ENCODE results near the gene GOLPH3L.
"Not testable (repeated sequence)": the region's sequence is repeated elsewhere in the genome, so short reads cannot be mapped to it uniquely, and the experiment has no call there.

GOLPH3L gene

DNA sequence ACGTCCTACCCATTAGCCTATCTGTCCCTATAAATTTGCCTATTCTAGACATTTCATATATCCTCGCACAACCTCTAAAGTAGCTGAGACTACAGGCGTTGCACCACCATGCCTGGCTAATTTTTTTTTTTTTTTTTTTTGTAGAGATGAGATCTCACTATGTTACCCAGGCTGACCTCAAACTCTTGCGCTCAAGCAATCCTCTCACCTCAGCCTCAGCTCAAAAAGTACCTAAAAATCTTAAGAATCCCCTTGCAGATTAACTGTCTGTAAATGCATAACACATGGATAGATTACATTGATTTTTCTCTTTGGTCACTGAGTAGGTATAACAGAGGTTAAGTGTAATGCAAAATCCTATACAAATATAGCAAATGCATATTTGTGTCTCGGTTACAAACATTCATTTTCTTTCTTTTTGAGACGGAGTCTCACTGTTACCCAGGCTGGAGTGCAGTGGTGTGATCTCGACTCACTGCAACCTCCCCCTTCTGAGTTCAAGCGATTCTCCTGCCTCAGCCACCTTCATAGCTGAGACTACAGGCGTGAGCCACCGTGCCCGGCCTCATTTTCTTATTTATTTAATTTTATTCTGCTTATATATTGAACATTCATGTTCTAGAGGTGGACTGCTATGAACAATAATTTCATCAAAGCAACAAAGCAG is 21.4 kb upstream of the GOLPH3L start:
- Histone ChIP-seq H3K36me3 (ENCODE audit: control insufficient read depth, insufficient read depth, low read length) (no peaks in the 10 kb centered on the region), H3K4me3 (replicated peaks; ENCODE audit: low read depth, low read length) (no peak overlapping the region), H3K27me3 (replicated peaks; ENCODE audit: control insufficient read depth, insufficient read depth, low read length) (no peaks in the 10 kb centered on the region)
- TF ChIP-seq, protein P1, sequence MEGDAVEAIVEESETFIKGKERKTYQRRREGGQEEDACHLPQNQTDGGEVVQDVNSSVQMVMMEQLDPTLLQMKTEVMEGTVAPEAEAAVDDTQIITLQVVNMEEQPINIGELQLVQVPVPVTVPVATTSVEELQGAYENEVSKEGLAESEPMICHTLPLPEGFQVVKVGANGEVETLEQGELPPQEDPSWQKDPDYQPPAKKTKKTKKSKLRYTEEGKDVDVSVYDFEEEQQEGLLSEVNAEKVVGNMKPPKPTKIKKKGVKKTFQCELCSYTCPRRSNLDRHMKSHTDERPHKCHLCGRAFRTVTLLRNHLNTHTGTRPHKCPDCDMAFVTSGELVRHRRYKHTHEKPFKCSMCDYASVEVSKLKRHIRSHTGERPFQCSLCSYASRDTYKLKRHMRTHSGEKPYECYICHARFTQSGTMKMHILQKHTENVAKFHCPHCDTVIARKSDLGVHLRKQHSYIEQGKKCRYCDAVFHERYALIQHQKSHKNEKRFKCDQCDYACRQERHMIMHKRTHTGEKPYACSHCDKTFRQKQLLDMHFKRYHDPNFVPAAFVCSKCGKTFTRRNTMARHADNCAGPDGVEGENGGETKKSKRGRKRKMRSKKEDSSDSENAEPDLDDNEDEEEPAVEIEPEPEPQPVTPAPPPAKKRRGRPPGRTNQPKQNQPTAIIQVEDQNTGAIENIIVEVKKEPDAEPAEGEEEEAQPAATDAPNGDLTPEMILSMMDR (IDR thresholded peaks at IDR 0.05; ENCODE audit: insufficient read depth, low read length, poor library complexity, severe bottlenecking): no peak
- no peak for DNase-seq (ENCODE audit: extremely low read depth, insufficient read length)

DNA sequence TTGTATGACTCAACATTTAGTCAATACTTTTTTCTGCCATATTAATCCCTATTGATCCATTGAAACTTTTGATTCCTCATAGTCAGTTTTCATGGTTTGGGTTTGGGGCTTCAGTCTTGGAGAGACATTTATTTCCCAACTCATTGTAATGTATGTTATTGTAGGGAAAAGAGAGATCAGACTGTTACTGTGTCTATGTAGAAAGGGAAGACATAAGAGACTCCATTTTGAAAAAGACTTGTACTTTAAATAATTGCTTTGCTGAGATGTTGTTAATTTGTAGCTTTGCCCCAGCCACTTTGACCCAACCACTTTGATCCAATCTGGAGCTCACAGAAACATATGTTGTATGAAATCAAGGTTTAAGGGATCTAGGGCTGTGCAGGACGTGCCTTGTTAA is 12.1 kb upstream of the GOLPH3L start:
- DNase-seq (ENCODE audit: extremely low read depth, insufficient read length); H3K27me3 ChIP-seq (replicated peaks; ENCODE audit: control insufficient read depth, insufficient read depth, low read length); H3K36me3 ChIP-seq (ENCODE audit: control insufficient read depth, insufficient read depth, low read length); H3K4me3 ChIP-seq (replicated peaks; ENCODE audit: low read depth, low read length): not testable (repeated sequence)

DNA sequence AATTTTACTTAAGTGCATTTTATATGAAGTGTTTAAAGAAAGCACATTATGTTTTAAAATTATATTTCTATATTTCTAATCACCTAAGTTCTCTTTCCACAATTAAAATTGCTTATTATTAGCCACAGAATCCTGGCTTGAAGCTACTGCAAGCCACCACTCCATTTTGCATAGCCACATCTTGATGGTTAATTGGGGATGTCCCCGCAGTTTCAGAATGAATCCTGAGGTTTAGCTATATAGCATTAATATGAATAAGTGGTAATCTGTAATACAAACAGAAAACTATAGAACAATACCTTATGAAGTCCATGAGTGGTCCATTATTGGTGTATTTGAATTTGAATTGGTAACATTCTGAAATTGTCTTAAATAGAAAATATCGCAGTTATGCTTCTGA is 11.6 kb upstream of the GOLPH3L start:
- Histone ChIP-seq H3K27me3 (replicated peaks; ENCODE audit: control insufficient read depth, insufficient read depth, low read length) (no peaks in the 10 kb centered on the region), H3K36me3 (ENCODE audit: control insufficient read depth, insufficient read depth, low read length) (no peaks in the 10 kb centered on the region), H3K4me3 (replicated peaks; ENCODE audit: low read depth, low read length) (no peak overlapping the region)
- TF ChIP-seq, protein P1 (IDR thresholded peaks at IDR 0.05; ENCODE audit: insufficient read depth, low read length, poor library complexity, severe bottlenecking): no peak
- no peak for DNase-seq (ENCODE audit: extremely low read depth, insufficient read length)

DNA sequence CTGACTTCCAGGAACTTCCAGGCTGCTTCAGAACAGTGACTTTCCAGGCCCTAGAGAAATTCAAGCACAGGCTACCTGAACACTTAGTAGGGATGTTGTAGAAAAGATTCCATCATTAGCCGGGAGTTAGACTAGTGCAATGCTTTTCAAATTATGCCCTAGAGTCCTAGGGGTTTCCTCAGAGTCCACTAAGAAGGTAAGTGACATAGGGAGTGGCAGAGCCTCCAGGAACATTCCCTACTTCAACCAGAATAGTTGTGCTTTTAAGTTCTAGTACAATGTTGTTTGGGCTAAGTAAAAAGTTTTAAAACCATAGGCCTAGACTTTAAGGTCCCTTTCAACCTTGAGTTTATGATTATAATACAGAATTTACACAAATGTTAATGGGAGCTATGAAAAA is 9.1 kb upstream of the GOLPH3L start:
- DNase-seq (ENCODE audit: extremely low read depth, insufficient read length): no peak
- H3K27me3 ChIP-seq (replicated peaks; ENCODE audit: control insufficient read depth, insufficient read depth, low read length): no peaks in the 10 kb centered on the region
- H3K36me3 ChIP-seq (ENCODE audit: control insufficient read depth, insufficient read depth, low read length): no peaks in the 10 kb centered on the region
- TF ChIP-seq, protein P1 (IDR thresholded peaks at IDR 0.05; ENCODE audit: insufficient read depth, low read length, poor library complexity, severe bottlenecking): no peak
- no peak overlapping the region for H3K4me3 ChIP-seq (replicated peaks; ENCODE audit: low read depth, low read length)

DNA sequence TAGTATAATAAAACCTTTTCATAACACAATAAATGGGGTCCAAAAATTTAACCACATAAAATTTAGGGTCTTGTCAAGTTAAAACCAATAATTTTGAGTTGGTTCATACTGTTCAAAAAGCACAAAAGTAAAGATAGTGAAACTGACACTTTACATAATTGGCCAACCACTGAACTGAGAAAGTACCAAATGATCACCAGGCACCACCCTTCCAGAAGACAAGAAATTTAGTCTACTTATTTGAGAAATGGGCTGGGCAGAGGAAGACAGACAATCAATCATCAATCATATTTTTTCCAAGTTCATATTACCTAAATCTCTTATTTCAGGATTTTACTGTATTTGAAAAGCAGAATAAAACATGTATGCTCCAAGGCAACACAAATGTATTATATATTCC is 6.5 kb upstream of the GOLPH3L start:
- TF ChIP-seq, protein P1 (IDR thresholded peaks at IDR 0.05; ENCODE audit: insufficient read depth, low read length, poor library complexity, severe bottlenecking): no peak
- no peak for DNase-seq (ENCODE audit: extremely low read depth, insufficient read length)
- Histone ChIP-seq H3K36me3 (ENCODE audit: control insufficient read depth, insufficient read depth, low read length) (no peaks in the 10 kb centered on the region), H3K27me3 (replicated peaks; ENCODE audit: control insufficient read depth, insufficient read depth, low read length) (no peaks in the 10 kb centered on the region), H3K4me3 (replicated peaks; ENCODE audit: low read depth, low read length) (no peak overlapping the region)

DNA sequence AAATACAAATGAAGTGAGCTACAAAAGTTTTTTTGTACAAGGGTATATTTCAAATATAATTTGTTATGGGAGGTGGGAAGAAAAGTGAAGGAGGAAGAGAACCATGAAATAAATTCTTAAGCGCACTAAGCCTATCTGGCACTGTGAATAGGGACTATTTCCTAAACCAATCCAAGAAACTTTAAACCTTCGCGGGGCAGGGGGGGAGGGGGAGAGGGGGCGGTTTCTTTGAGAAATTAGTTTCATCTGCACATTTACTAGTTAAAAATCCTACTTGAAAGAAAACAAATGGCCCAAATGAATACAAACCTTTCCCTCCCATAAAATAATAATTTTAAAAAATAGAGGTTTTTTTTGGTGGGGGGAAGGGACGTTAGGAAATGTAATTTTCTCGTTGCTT is 364 bp downstream of the GOLPH3L start:
- Histone ChIP-seq H3K4me3 (replicated peaks; ENCODE audit: low read depth, low read length) (peak overlapping the region; percentile 97), H3K36me3 (ENCODE audit: control insufficient read depth, insufficient read depth, low read length) (no peaks in the 10 kb centered on the region), H3K27me3 (replicated peaks; ENCODE audit: control insufficient read depth, insufficient read depth, low read length) (no peaks in the 10 kb centered on the region)
- TF ChIP-seq, protein P1 (IDR thresholded peaks at IDR 0.05; ENCODE audit: insufficient read depth, low read length, poor library complexity, severe bottlenecking): no peak
- no peak for DNase-seq (ENCODE audit: extremely low read depth, insufficient read length)
